IPS DF 4.7 (cell line): ENCODE measurements around the gene PTGFRN.
A peak's percentile ranks its signal among the peaks of the same experiment; 100 is the strongest.
"Not testable (repeated sequence)": the region's sequence is repeated elsewhere in the genome, so short reads cannot be mapped to it uniquely, and the experiment has no call there.

Experiments
- DNase-seq: peaks from one replicate; pipeline ENCODE4 v3.0.0-alpha.2; 2013; ENCODE audit warnings: low spot score; ENCODE audit errors: extremely low read depth

The PTGFRN gene

GRCh38 chr1:116909512-116910378 lies at the start of gene PTGFRN:
Gene PTGFRN, plus strand, starts transcription at chr1:116909916. Its CDS starts 288 bp downstream, at chr1:116910204.
- DNase-seq, result no peak

GRCh38 chr1:116860167-116860566 lies 49.5 kb upstream of the PTGFRN start:
- not testable (repeated sequence) for DNase-seq

- DNase-seq, result no peak
These were observed 48.6 kb upstream of the PTGFRN start for GRCh38 chr1:116861137-116861536.

GRCh38 chr1:116863031-116863430 lies 46.7 kb upstream of the PTGFRN start:
- DNase-seq, result not testable (repeated sequence)

- not testable (repeated sequence) for DNase-seq
These were observed 43.2 kb upstream of the PTGFRN start for GRCh38 chr1:116866478-116866877.

GRCh38 chr1:116868385-116868784 lies 41.3 kb upstream of the PTGFRN start:
- DNase-seq, result no peak

GRCh38 chr1:116869611-116870010 lies 40.1 kb upstream of the PTGFRN start:
- no peak for DNase-seq

- no peak for DNase-seq
These were observed 39.4 kb upstream of the PTGFRN start for GRCh38 chr1:116870300-116870699.

- DNase-seq, result no peak
These were observed 38.0 kb upstream of the PTGFRN start for GRCh38 chr1:116871779-116872146.

GRCh38 chr1:116873680-116874271 lies 35.9 kb upstream of the PTGFRN start:
- no peak for DNase-seq

- no peak for DNase-seq
These were observed 34.9 kb upstream of the PTGFRN start for GRCh38 chr1:116874733-116875249.

- no peak for DNase-seq
These were observed 34.3 kb upstream of the PTGFRN start for GRCh38 chr1:116875391-116875790.

- DNase-seq, result not testable (repeated sequence)
These were observed 33.8 kb upstream of the PTGFRN start for GRCh38 chr1:116875946-116876345.

GRCh38 chr1:116877141-116877818 lies 32.4 kb upstream of the PTGFRN start:
- no peak for DNase-seq

- no peak for DNase-seq
These were observed 30.8 kb upstream of the PTGFRN start for GRCh38 chr1:116878804-116879477.

GRCh38 chr1:116879478-116880133 lies 30.1 kb upstream of the PTGFRN start:
- DNase-seq, result no peak

- DNase-seq, result no peak
These were observed 28.8 kb upstream of the PTGFRN start for GRCh38 chr1:116880917-116881316.

- DNase-seq, result peak; percentile 49
These were observed 27.7 kb upstream of the PTGFRN start for GRCh38 chr1:116881879-116882520.

GRCh38 chr1:116882866-116883265 lies 26.9 kb upstream of the PTGFRN start:
- no peak for DNase-seq

GRCh38 chr1:116886291-116886878 lies 23.3 kb upstream of the PTGFRN start:
- DNase-seq, result no peak
